ENCODE measurements around the gene PCDHGA9.

Gene PCDHGA9

GRCh38 chr5:141434006-141434405, 31.4 kb downstream of the PCDHGA9 start:
- TF ChIP-seq, protein P1, sequence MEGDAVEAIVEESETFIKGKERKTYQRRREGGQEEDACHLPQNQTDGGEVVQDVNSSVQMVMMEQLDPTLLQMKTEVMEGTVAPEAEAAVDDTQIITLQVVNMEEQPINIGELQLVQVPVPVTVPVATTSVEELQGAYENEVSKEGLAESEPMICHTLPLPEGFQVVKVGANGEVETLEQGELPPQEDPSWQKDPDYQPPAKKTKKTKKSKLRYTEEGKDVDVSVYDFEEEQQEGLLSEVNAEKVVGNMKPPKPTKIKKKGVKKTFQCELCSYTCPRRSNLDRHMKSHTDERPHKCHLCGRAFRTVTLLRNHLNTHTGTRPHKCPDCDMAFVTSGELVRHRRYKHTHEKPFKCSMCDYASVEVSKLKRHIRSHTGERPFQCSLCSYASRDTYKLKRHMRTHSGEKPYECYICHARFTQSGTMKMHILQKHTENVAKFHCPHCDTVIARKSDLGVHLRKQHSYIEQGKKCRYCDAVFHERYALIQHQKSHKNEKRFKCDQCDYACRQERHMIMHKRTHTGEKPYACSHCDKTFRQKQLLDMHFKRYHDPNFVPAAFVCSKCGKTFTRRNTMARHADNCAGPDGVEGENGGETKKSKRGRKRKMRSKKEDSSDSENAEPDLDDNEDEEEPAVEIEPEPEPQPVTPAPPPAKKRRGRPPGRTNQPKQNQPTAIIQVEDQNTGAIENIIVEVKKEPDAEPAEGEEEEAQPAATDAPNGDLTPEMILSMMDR (conservative IDR thresholded peaks at IDR 0.05; ENCODE audit: low read depth, low read length) = no peak
- DNase-seq (ENCODE audit: low read depth) = no peak
- no peak overlapping the region for H3K4me3 ChIP-seq (ENCODE audit: low read depth, low read length)

DNA sequence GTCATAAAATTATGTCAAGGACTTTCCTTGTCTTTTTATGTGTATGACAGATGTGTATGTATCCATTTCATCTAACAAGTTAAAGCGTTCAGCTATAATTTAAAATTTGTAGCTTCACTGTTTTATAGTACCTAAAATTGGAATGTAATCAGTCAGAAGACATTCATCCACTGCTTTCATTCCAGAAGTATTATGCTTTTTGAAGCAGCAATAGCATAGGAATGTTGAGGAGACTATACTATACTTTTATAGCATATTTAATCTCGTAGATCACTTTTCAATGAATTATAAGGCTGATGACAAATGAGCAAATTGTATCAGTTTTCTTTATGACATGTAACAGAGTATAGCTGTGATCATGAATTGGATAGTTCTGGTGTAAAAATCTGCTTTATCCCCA, 34.6 kb downstream of the PCDHGA9 start:
- no peak for DNase-seq (ENCODE audit: low read depth)
- H3K4me3 ChIP-seq (ENCODE audit: low read depth, low read length) = no peak overlapping the region
- TF ChIP-seq, protein P1 (conservative IDR thresholded peaks at IDR 0.05; ENCODE audit: low read depth, low read length) = no peak

DNA sequence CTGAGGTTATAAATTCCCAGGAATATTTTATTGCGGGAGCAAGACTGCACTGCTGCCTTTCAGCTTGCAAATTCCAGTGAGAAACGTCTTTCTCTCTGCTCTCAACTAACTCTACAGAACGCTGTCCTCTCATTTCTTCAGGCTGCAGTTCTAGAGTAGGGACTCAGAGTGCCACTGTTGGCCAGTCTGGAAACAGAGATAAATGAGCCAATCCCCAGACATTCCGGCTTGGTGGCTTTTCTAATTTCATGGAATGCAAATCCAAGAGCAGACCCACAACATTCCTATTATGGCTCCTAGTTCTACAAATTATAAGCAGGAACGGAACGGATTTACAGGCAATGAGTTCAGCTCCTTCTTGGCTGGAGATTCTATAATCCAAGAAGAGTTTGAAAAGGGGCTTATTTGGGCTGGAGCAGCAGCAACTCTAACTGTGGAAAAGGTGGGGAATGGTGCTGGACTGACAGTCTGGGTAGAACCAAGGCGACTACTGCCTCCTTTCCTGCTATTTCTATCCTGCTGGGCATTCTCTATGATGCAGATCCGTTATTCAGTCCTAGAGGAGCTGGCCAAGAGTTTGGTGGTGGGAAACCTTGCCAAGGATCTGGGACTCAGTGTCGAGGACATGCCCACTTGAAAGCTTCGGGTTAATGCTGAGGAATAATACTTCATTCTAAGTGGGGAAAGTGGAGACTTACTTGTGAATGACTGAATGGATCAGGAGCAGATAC, 37.0 kb downstream of the PCDHGA9 start:
- DNase-seq (ENCODE audit: low read depth) = no peak
- TF ChIP-seq, protein P1 (conservative IDR thresholded peaks at IDR 0.05; ENCODE audit: low read depth, low read length) = no peak
- no peak overlapping the region for H3K4me3 ChIP-seq (ENCODE audit: low read depth, low read length)

GRCh38 chr5:141440341-141440740, 37.8 kb downstream of the PCDHGA9 start:
- no peak overlapping the region for H3K4me3 ChIP-seq (ENCODE audit: low read depth, low read length)
- TF ChIP-seq, protein P1 (conservative IDR thresholded peaks at IDR 0.05; ENCODE audit: low read depth, low read length) = no peak
- no peak for DNase-seq (ENCODE audit: low read depth)

DNA sequence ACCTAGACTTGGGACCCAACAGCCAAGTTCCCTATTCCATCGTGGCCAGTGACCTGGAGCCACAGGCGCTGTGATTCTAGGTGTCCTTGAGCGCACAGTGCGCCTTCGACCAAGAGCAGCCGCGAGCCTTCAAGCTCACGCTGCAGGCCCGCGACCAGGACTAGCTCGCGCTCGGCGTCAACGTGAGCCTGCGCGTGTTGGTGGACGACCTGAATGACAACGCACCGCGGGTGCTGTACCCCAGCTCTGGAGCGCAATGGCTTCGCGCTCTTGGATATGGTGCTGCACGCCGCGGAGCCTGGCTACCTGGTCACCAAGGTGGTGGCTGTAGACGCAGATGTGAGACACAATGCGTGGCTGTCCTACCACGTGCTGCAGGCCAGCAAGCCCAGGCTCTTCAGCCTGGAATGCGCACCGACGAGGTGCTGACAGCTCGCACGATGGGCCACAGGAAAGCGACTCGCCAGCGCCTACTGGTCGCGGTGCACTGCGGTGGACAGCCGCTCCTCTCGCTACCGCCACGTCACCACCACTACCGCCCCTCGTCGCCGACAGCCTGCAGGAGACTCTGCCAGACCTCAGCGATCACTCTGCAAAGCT, 39.1 kb downstream of the PCDHGA9 start:
- TF ChIP-seq, protein P1 (conservative IDR thresholded peaks at IDR 0.05; ENCODE audit: low read depth, low read length) = no peak
- no peak overlapping the region for H3K4me3 ChIP-seq (ENCODE audit: low read depth, low read length)
- no peak for DNase-seq (ENCODE audit: low read depth)

All from choroid plexus epithelial cell (primary cell).